NCI-H1694 (cell line): ENCODE data around the gene ATP6V1G3.
"Not testable (repeated sequence)": the region's sequence is repeated elsewhere in the genome, so short reads cannot be mapped to it uniquely, and the experiment has no call there.

Experiments
- DNase-seq: peaks from one replicate; lab custom pipeline; 2025; lab: John Stamatoyannopoulos, UW

Gene ATP6V1G3

DNA sequence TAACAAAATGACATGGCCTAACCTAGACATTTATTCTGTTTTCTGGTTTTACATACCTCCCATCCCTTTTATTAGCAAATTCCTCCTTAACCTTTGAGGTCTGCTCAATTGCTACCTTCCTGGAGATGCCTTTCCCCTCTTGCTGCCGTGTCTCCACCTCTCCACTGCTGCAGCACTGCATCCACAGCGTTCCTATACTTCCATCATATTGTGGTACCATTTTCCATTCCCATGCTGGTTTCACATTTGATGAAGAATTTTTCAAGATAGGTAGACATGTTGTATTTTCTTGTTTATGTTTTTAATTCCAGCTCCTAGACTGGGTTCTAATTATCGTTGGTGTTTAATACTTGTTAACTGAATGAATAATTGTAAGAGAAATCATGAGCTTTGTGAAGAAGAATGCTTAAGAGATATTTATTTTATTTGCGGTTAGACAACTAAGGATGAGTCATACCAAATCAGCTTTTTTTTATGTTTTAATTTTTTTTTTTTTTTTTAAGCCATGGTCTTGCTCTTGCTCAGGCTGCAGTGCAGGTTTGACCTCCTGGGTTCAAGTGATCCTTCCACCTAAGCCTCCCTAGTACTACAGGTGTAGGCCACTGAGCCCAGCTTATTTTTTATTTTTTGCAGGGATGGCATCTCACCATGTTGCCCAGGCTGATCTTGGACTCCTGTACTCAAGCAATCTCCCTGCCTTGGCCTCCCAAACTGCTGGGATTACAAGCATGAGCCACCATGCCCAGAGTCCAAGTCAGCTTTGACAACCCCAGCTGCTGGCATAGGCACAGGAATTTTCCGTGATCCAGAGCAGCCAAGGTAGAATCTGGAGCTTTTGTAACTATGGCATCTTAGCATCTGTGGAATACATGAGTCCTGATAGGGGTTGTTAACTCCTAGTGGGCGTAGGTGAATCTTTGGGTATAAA is 44.0 kb downstream of the ATP6V1G3 start:
- DNase-seq, result no peak

DNA sequence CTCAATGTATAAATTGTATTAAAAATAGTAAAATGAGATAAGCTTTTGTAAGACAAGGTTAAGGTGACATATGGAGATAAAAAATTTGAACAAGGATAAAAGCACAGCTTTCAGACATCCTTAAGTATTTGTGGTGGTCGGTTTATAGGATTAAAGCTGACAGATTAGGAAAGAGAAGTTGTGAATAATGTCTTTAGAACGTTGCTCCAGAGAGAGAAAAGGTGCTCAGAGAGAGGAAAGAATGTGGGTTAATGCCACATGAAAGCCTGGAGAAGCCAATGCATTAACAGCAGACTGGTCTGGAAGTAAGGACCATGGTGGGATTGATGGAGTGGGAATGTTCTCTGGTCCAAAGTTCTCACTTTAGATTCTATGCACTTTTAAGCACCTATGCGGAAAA is 44.8 kb downstream of the ATP6V1G3 start:
- DNase-seq, result no peak

- no peak for DNase-seq
These were observed 45.8 kb downstream of the ATP6V1G3 start for GRCh38 chr1:198494658-198495103.

GRCh38 chr1:198494139-198494538 is 46.3 kb downstream of the ATP6V1G3 start:
- no peak for DNase-seq

DNA sequence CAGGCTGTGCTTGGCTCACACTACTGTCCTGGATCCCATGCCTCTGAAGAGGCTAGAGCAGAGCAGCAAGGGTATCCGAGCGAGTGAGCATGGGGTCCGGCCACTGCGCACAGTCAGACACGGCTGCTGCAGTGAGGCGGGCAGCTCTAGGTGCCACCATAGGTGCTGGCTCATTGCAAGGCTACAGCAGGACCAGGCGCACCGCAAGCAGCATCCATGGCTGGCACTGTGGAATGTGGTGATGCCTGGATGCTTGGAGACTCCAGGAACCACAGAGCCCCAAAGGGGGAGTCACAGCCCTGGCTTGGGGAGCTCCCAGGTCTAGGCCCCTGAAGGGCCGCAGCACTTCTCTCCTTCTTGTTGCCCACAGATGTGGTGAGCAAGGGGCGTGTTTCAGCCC is 47.2 kb downstream of the ATP6V1G3 start:
- DNase-seq, result no peak

DNA sequence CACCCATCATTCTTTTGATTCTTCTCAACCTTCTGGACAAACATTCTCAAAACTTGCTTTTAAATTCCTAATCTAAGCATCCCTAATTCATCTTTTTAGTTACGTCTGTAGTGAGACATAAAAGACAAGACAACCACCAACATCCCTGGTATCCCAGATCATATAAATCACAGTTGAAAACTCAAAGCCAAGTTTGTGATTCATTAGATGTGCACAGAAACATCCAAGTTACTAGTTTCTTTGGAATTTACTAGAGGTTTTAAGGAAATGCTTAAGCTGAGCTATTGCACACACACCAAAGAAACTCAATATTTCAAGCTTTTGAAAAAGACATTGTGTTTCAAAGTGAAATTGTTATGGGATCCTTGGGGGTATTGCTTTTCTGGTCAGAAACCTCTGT is 47.6 kb downstream of the ATP6V1G3 start:
- no peak for DNase-seq

GRCh38 chr1:198491596-198491995 is 48.9 kb downstream of the ATP6V1G3 start:
- DNase-seq, result no peak

DNA sequence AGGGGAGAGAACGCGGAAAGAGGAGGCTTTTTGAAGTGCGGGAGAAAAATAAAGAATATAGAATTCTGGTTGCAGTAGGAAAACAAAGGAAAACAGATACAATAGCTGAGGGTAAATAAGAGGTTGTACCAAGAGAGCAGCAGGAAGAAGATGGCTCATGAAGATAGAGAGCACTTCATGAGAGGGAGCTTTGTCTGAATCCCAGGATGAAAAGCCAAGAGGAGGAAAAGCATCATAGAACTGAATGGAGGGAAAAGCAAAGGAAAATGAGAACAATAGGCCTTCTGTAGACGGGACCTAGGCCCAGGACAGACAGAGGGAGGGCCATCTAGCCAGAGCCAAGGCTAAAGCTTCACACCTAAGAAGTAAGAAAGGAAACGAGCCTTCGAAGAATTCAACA is 49.5 kb downstream of the ATP6V1G3 start:
- no peak for DNase-seq

DNA sequence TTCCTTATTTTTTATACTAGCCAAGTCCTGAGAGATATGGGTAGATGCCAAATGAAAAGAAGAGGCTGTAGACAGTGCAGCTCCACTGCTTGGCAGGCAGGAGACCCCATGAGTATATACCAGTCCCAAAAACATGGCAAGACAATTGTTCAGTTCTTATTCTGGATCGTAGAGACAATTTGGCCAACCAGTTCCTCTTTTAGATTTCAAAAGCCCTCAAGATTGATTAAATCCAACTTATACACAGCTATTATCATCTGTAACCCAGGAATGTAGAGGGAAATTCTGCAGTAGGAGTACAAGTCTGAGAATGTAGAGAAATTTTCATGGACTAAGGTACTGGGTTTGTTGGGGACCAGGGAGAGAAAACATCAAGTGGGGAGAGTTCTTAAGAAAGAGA is 50.3 kb downstream of the ATP6V1G3 start:
- DNase-seq, result no peak

DNA sequence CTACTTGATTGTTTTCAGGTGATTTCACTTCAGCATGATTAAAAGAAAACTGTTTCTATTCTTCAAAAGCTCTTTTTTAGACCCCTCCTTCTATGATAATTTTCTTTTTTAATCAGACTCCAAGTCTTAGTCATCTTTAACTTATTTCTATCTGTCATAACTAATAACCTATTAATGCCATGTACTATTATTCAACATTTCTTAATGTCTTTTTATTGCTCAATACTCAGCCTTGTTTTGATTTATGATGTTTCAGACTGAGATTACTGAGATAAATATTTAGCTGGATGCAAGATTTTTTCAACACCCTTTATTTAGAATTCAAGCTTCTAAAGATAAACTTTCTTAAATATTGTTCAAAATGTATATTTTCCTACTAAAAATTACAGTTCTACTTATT is 53.6 kb downstream of the ATP6V1G3 start:
- DNase-seq, result no peak

DNA sequence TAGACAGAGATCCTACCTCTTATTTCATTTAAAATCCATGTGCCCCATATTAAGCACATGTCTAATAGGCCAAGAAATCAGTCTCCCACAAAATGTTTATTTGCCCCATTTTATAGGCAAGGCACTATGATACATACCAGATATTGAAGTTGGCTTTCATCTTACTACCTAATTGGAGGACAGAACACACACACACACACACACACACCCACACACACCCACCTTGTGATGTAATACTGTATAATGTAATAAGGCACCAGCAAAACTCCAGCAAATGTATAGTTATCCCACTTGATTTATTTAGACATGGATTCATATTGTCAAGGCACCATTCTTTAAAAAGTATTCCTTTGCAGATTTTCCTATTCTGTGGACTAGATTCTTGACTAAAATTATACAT is 56.8 kb downstream of the ATP6V1G3 start:
- no peak for DNase-seq

GRCh38 chr1:198483006-198483405 is 57.5 kb downstream of the ATP6V1G3 start:
- no peak for DNase-seq

DNA sequence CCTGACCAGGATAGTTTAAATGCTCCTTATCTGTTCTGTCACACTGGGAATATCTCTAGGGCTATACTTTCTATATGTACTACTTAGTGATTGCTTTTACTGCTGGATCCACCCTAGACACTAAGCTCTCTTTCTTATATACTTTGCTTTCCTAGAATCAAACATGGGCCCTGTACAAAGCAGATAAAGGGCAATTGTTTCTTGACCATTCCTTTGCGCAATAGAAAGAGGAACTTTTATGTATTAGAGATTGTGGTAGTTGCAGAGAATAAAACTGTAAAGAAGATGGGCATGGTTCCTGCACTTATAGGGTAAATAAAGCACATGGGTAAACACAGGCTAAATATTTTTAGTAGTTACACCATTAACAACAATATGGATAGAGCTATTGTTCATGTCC is 58.8 kb downstream of the ATP6V1G3 start:
- no peak for DNase-seq

GRCh38 chr1:198480876-198481275 is 59.6 kb downstream of the ATP6V1G3 start:
- no peak for DNase-seq

DNA sequence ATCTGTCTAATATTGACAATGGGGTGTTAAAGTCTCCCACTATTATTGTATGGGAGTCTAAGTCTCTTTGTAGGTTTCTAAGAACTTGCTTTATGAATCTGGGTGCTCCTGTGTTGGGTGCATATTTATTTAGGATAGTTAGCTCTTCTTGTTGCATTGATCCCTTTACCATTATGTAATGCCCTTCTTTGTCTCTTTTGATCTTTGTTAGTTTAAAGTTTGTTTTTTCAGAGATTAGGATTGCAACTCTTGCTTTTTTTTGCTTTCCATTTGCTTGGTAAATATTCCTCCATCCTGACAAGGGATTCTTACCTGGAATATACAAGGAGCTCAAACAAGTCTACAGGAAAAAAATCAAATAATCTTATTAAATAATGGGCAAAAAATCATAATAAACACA is 63.1 kb downstream of the ATP6V1G3 start:
- not testable (repeated sequence) for DNase-seq
